GM19035 (cell line): Measurements from ENCODE around the gene DNAH10.
"Not testable (repeated sequence)": the region's sequence is repeated elsewhere in the genome, so short reads cannot be mapped to it uniquely, and the experiment has no call there.

Source experiments
- ATAC-seq: cut with Tn5 transposase; IDR thresholded peaks from one replicate; pipeline ENCODE4 v1.9.1; 2021; ENCODE audit not compliant: unreplicated experiment

DNAH10 gene

GRCh38 chr12:123905319-123905925, 143.3 kb downstream of the DNAH10 start:
- ATAC-seq: no peak

- ATAC-seq: no peak
These were observed 144.8 kb downstream of the DNAH10 start for GRCh38 chr12:123906711-123907420.

DNA sequence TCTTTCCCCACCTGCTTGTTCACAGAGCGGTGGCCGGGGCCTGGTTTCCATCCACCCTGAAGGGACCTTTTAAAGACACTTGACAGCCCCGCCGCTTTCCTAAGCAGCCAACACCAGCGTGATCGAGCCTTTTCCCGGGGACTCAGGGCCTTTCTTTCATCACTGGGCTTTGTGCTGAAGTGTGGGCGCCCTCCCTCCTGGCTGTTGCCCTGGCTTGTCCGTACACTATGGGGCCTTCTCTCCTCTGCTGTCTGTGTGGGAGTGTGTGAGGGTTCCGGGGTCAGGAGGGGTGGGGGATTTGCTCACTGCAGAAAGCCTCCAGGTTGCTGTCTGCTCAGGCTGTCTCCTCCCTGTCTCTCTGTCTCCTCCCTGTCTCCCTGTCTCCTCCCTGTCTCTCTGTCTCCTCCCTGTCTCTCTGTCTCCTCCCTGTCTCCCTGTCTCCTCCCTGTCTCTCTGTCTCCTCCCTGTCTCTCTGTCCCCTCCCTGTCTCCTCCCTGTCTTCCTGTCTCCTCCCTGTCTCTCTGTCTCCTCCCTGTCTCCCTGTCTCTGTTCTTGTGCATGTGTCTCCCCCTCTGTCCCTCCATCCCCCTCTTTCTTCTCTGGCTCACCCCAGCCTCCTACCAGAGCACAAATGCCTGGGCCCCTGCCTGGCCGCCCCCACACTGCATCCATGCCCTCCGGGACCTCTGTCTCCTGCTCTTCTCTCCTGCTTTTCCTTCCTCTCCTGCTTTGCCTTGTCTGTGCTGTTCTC, 145.8 kb downstream of the DNAH10 start:
- ATAC-seq: no peak

GRCh38 chr12:123908884-123909725, 147.0 kb downstream of the DNAH10 start:
- ATAC-seq: no peak

DNA sequence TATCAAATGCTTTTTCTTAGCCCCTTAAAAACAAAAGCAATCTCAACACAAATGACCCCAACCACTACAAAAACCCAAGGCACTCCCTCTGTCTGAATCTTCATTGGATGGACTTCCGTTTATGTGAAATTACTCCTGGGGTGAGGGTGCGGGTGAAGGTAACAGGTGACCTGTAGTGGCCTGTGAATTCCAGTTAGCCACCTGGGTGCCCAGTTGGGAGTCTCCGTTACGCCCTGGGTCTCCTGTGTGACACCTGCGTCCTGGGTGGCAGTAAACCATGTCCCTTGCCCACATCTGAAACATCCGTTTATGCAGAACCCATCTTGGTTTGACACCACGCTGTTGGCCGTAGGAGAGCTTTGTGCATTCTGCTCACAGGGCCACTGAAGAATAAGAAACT, 148.0 kb downstream of the DNAH10 start:
- ATAC-seq: no peak

DNA sequence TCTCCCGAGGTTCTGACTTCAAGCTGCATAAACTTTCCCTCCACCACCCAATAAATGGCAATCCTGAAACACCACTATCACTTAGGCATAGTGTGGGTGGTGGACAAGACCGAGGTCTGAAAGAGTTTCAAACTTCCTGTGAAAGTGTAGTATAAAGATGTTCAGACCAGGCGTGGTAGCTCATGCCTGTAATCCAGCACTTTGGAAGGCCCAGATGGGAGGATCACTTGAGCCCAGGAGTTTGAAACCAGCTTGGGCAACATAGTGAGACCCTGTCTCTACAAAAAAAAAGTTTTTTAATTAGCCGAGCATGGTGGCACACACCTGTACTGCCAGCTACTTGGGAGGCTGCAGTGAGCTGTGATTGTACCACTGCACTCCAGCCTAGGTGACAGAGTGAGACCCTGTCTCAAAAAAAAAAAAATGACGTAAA, 148.7 kb downstream of the DNAH10 start:
- no peak for ATAC-seq

GRCh38 chr12:123911672-123912409, 149.7 kb downstream of the DNAH10 start:
- not testable (repeated sequence) for ATAC-seq

DNA sequence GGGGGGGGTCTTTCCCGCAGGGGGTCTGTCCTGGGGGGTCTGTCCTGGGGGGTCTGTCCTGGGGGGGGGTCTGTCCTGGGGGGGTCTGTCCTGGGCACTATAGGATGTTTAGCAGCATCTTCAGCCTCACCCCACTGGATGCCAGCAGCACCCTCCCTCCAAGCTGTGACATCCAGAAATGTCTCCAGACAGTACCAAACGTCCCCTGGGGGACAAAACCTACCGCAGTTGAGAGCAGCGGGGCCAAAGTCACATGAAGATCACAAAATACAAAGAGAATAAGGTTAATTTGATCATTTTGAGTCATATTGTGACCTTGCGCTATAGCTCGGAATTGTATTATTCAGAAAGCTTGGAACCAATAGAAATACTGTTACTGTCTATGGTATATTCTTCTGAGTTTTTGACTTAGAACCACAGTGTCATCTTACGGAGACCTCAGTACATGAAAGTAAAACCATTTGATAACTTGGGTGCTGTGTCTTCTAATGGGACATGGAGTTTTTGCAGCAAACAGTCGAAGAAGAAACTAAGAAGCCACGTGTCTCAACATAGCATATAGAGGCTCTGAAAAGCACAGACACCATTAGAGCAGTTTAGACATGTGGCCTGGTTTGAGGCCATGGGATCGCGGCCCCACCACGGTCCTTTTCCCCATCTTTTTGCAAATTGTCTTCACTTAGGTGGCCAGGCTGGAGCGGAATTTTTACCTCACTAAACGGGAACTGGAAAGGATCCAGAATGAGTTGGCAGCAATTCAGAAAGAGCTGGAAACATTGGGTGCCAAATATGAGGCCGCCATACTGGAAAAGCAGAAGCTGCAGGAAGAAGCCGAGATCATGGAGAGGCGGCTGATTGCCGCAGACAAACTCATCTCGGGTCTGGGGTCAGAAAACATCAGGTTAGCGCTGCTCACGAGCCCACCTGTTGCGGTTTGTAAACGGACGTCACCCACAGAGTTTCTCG, 150.6 kb downstream of the DNAH10 start:
- ATAC-seq: no peak

GRCh38 chr12:123914726-123915333, 152.7 kb downstream of the DNAH10 start:
- ATAC-seq: no peak

DNA sequence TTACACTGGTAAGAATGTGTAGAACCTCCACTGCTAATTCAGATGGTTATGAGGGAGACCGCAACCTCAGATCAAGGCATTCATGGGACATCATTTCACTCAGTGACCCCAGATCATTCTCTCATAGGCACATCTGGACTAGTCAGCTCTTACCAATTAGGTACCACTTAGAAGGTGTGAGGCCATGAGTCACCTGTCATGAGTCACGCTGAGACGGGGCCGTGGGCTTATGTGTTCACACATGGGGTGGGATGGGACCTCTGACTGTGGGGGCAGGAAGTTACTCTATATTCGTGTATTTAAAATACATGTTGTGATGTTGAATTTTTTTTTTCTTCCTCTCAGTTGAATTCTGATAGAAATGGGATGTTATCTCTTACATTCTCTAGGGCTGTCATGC, 154.6 kb downstream of the DNAH10 start:
- ATAC-seq: no peak

DNA sequence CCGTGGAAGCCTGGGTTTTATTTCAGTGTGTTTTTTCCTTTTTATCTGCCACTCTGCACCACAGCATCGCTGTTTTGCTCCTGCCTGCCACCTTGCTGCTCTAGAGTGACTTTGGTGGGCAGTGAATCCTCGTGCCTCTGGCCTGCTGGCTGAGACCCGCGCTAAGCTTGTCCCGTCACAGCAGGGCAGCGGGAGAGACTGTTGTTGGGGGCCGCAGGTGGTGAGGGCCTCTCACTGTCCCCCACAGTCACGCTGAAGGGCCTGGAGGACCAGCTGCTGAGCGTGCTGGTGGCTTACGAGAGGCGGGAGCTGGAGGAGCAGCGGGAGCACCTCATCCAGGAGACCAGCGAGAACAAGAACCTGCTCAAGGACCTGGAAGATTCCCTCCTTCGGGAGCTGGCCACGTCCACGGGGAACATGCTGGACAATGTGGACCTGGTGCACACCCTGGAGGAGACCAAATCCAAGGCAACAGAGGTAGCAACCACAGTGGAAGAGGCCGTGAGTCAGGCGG, 155.3 kb downstream of the DNAH10 start:
- no peak for ATAC-seq

DNA sequence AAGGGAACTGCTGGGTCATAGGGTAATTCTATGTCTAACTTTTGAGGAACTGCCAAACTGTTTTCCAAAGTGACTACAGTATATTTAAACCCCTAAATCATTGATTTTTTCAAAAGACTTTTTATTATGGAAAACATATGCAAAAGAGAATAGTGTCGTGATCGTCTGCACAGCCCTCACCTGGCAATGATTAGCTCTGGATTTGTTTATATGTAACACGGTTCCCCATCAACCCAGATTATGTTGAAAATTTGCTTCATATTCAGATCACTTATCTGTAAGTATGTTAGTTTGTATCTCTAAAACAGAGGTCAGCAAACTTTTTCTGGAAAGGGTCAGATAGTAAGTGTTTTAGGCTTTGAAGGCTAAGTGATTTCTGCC, 157.9 kb downstream of the DNAH10 start:
- no peak for ATAC-seq

- ATAC-seq: no peak
These were observed 160.9 kb downstream of the DNAH10 start for GRCh38 chr12:123923038-123923437.

- ATAC-seq: no peak
These were observed 161.8 kb downstream of the DNAH10 start for GRCh38 chr12:123923927-123924326.

DNA sequence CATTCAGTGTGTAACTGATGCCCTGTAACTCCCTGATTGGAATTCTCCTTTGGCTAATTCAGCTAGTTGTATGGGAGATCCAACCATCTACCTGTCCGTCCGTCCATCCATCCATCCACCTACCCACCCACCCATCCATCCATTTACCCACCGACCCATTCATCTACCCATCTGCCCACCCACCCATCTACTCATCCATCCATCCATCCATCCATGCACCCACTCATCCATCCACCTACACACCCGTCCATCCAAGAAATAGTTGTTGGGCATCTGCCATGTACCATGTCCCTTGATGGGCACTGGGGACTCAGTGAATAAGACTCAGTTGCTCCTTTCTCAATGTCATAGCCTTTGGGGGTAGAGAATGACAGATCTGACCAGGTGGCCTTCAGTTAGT, 162.4 kb downstream of the DNAH10 start:
- no peak for ATAC-seq

- no peak for ATAC-seq
These were observed 166.3 kb downstream of the DNAH10 start for GRCh38 chr12:123928274-123928865.

GRCh38 chr12:123928897-123929296, 166.8 kb downstream of the DNAH10 start:
- no peak for ATAC-seq

DNA sequence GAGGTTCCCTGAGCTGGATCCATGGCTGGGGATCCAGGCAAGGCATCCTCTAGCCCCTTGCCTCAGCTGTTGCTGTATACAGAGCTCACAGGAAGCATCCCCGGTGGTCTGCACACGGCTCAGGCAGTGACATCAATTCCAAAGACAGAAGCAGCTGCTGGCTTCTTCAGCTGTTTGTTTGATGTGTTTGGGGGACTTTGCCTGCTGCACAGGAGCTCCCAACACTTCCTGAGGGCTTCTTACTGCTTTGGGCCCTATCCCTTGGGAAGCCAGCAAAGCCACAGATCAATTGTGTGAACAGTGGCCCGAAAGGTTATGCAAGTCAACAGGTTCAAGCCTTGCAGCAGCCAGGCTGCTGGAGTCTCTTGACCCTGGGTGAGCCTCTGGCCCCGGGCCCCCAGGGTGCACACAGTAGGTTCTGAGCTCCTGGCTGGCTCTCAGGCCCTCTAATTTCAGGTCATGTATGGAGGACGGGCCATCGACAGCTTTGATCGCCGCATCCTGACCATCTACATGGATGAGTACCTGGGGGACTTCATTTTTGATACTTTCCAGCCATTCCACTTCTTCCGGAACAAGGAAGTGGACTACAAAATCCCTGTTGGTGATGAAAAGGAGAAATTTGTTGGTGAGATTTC, 168.0 kb downstream of the DNAH10 start:
- no peak for ATAC-seq
